GM18520 (cell line): ENCODE results near the gene FOXP3.

Experiments used
- ATAC-seq: cut with Tn5 transposase; IDR thresholded peaks from one replicate; pipeline ENCODE4 v1.9.1; 2021; ENCODE audit not compliant: unreplicated experiment

Gene FOXP3

GRCh38 chrX:49226946-49227345, 37.6 kb downstream of the FOXP3 start:
- ATAC-seq, result no peak

GRCh38 chrX:49225858-49226257, 38.7 kb downstream of the FOXP3 start:
- ATAC-seq, result no peak

- ATAC-seq, result no peak
These were observed 42.6 kb downstream of the FOXP3 start for GRCh38 chrX:49221868-49222267.

- no peak for ATAC-seq
These were observed 44.4 kb downstream of the FOXP3 start for GRCh38 chrX:49220100-49220499.

- ATAC-seq, result no peak
These were observed 49.4 kb downstream of the FOXP3 start for GRCh38 chrX:49214996-49215526.

GRCh38 chrX:49214416-49214815, 50.1 kb downstream of the FOXP3 start:
- no peak for ATAC-seq

GRCh38 chrX:49212861-49213260, 51.6 kb downstream of the FOXP3 start:
- no peak for ATAC-seq

GRCh38 chrX:49212209-49212608, 52.3 kb downstream of the FOXP3 start:
- no peak for ATAC-seq

GRCh38 chrX:49211074-49211473, 53.4 kb downstream of the FOXP3 start:
- ATAC-seq, result no peak

GRCh38 chrX:49210406-49210805, 54.1 kb downstream of the FOXP3 start:
- no peak for ATAC-seq

- no peak for ATAC-seq
These were observed 54.9 kb downstream of the FOXP3 start for GRCh38 chrX:49209434-49210251.

GRCh38 chrX:49208399-49208798, 56.1 kb downstream of the FOXP3 start:
- ATAC-seq, result no peak

- no peak for ATAC-seq
These were observed 58.0 kb downstream of the FOXP3 start for GRCh38 chrX:49206543-49206942.

GRCh38 chrX:49205443-49205842, 59.1 kb downstream of the FOXP3 start:
- no peak for ATAC-seq

- ATAC-seq, result no peak
These were observed 59.8 kb downstream of the FOXP3 start for GRCh38 chrX:49204709-49205108.

- no peak for ATAC-seq
These were observed 60.5 kb downstream of the FOXP3 start for GRCh38 chrX:49204017-49204416.

- no peak for ATAC-seq
These were observed 61.0 kb downstream of the FOXP3 start for GRCh38 chrX:49203536-49203935.

- ATAC-seq, result no peak
These were observed 62.5 kb downstream of the FOXP3 start for GRCh38 chrX:49202022-49202421.
